ENCODE measurements around the gene CFAP61. TPM values are rescaled to one million over a fixed set of nuclear protein-coding genes. Genes with fewer than 3 reads are reported as not detected.

Gene CFAP61
- total and polyA plus RNA-seq, 2 experiments from 2014 or later = 1.0 TPM; not detected in 1

- Histone ChIP-seq H3K4me1 (ENCODE audit: insufficient read depth) (no peaks in the 10 kb centered on the region), H3K27me3 (peaks cover 19% of the 10 kb centered on the region), H3K36me3 (replicated peaks; ENCODE audit: insufficient read depth, low read depth) (no peaks in the 10 kb centered on the region), H3K4me3 (no peak overlapping the region), H3K27ac (no peak overlapping the region), H4K20me1 (ENCODE audit: insufficient read depth, poor library complexity, severe bottlenecking) (no peaks in the 10 kb centered on the region), H3K9me2 (replicated peaks; ENCODE audit: insufficient read depth) (no peaks in the 10 kb centered on the region), H3K4me2 (no peak overlapping the region), H2AFZ (no peak overlapping the region), H3K79me2 (no peaks in the 10 kb centered on the region), H3K9me3 (ENCODE audit: low read depth) (no peaks in the 10 kb centered on the region)
- DNase-seq (ENCODE audit: low spot score) = no peak
- 92% methylated on average over 4 of the region's 4 CpGs for WGBS (ENCODE audit: low lambda C conversion rate, missing lambda C conversion rate)
- no peak for TF ChIP-seq EZH2phosphoT487 (IDR thresholded peaks at IDR 0.05; ENCODE audit: low read depth, severe bottlenecking, unreplicated experiment)
- no peak for TF ChIP-seq EZH2 (IDR thresholded peaks at IDR 0.05; ENCODE audit: borderline replicate concordance)
- TF ChIP-seq CTCF (IDR thresholded peaks at IDR 0.05; ENCODE audit: poor library complexity) = no peak
These were observed 25.7 kb downstream of the CFAP61 start for GRCh38 chr20:20078041-20078440.

- H3K4me1 ChIP-seq (ENCODE audit: insufficient read depth) = no peaks in the 10 kb centered on the region
- TF ChIP-seq EZH2 (IDR thresholded peaks at IDR 0.05; ENCODE audit: borderline replicate concordance) (no peak), CTCF (IDR thresholded peaks at IDR 0.05; ENCODE audit: poor library complexity) (no peak), EZH2phosphoT487 (IDR thresholded peaks at IDR 0.05; ENCODE audit: low read depth, severe bottlenecking, unreplicated experiment) (no peak)
- H3K9me2 ChIP-seq (replicated peaks; ENCODE audit: insufficient read depth) = no peaks in the 10 kb centered on the region
- H3K4me2 ChIP-seq = no peak overlapping the region
- H3K79me2 ChIP-seq = no peaks in the 10 kb centered on the region
- H2AFZ ChIP-seq = no peak overlapping the region
- H3K36me3 ChIP-seq (replicated peaks; ENCODE audit: insufficient read depth, low read depth) = no peaks in the 10 kb centered on the region
- 26% methylated on average over 5 of the region's 5 CpGs for WGBS (ENCODE audit: low lambda C conversion rate, missing lambda C conversion rate)
- no peak overlapping the region for H3K4me3 ChIP-seq
- H4K20me1 ChIP-seq (ENCODE audit: insufficient read depth, poor library complexity, severe bottlenecking) = no peaks in the 10 kb centered on the region
- H3K27me3 ChIP-seq = peaks cover 10% of the 10 kb centered on the region
- no peak for DNase-seq (ENCODE audit: low spot score)
- H3K27ac ChIP-seq = no peak overlapping the region
- no peaks in the 10 kb centered on the region for H3K9me3 ChIP-seq (ENCODE audit: low read depth)
These were observed 26.9 kb downstream of the CFAP61 start for GRCh38 chr20:20079102-20079784.

DNA sequence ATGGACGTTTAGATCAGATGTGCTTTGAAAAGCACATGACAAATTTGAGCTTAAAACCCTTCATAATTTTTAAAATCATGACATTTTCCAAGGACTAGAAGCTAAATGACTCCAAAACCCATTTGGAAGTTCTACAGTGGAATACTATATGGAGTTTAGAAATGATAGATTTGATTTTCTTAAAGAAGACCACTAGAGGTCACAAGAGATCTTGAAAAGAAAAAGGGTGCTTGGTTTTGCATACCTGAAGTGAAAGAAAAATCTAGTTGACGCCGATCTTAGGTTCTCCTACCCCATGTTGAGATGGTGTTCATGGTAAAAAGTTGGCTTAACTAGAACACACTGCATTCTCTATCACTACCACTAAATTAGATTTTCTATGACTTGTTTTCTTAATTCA lies 31.5 kb downstream of the CFAP61 start:
- Histone ChIP-seq H3K27me3 (peaks cover 10% of the 10 kb centered on the region), H3K27ac (no peak overlapping the region), H3K79me2 (no peaks in the 10 kb centered on the region), H4K20me1 (ENCODE audit: insufficient read depth, poor library complexity, severe bottlenecking) (no peaks in the 10 kb centered on the region), H3K9me2 (replicated peaks; ENCODE audit: insufficient read depth) (no peaks in the 10 kb centered on the region), H2AFZ (no peak overlapping the region), H3K4me3 (no peak overlapping the region), H3K36me3 (replicated peaks; ENCODE audit: insufficient read depth, low read depth) (no peaks in the 10 kb centered on the region), H3K4me2 (peak overlapping the region; percentile 14), H3K4me1 (ENCODE audit: insufficient read depth) (no peaks in the 10 kb centered on the region), H3K9me3 (ENCODE audit: low read depth) (no peaks in the 10 kb centered on the region)
- WGBS (ENCODE audit: low lambda C conversion rate, missing lambda C conversion rate) = 4% methylated on average over 3 of the region's 3 CpGs
- TF ChIP-seq EZH2 (IDR thresholded peaks at IDR 0.05; ENCODE audit: borderline replicate concordance) (no peak), CTCF (IDR thresholded peaks at IDR 0.05; ENCODE audit: poor library complexity) (peak; percentile 61), EZH2phosphoT487 (IDR thresholded peaks at IDR 0.05; ENCODE audit: low read depth, severe bottlenecking, unreplicated experiment) (no peak)
- DNase-seq (ENCODE audit: low spot score) = peak; percentile 54
